Neural cell (in vitro differentiated cells): Measurements from ENCODE around the gene NUFIP1. TPM values are rescaled to one million over a fixed set of nuclear protein-coding genes. Genes with fewer than 3 reads are reported as not detected.

ENCODE experiments used
- H2AFZ ChIP-seq: fragments of 200-600, 300-800 bp; sonication (generic), shearing (Covaris generic); 2 replicates; pipeline ENCODE4 v1.6.0; 2014; ENCODE audit warnings: low read depth, mild to moderate bottlenecking, antibody characterized with exemption, low read length, moderate library complexity
- H3F3A ChIP-seq: fragments of 200-600 bp; shearing (Covaris generic); 2 replicates; pipeline ENCODE4 v1.6.1; 2016; ENCODE audit warnings: mild to moderate bottlenecking, moderate library complexity, mixed read lengths, antibody characterized with exemption, low read length; ENCODE audit not compliant: insufficient read depth, poor library complexity, severe bottlenecking
- H3K27ac ChIP-seq: fragments of 200-600, 300-800 bp; sonication (generic), shearing (Covaris generic); 2 replicates; pipeline ENCODE4 v1.5.1; 2014; ENCODE audit warnings: mild to moderate bottlenecking, low read length, moderate library complexity
- H3K27me3 ChIP-seq: fragments of 300-800, 200-600 bp; sonication (generic), shearing (Covaris generic); 2 replicates; pipeline ENCODE4 v1.6.0; 2014; ENCODE audit warnings: mild to moderate bottlenecking, low read depth, low read length, moderate library complexity; ENCODE audit not compliant: insufficient read depth
- H3K36me3 ChIP-seq: fragments of 300-800, 200-600 bp; sonication (generic), shearing (Covaris generic); 2 replicates; pipeline ENCODE4 v1.5.1; 2014; ENCODE audit warnings: mild to moderate bottlenecking, antibody characterized with exemption, low read length, moderate library complexity; ENCODE audit not compliant: insufficient read depth
- H3K4me2 ChIP-seq: fragments of 300-800, 200-600 bp; sonication (generic), shearing (Covaris generic); 2 replicates; pipeline ENCODE4 v1.6.0; 2014; ENCODE audit warnings: mild to moderate bottlenecking, low read length
- H3K4me3 ChIP-seq: fragments of 300-800, 200-600 bp; sonication (generic), shearing (Covaris generic); 2 replicates; pipeline ENCODE4 v1.5.1; 2014; ENCODE audit warnings: mild to moderate bottlenecking, low read length, moderate library complexity
- H3K79me2 ChIP-seq: fragments of 200-600 bp; shearing (Covaris generic); replicated peaks from 2 replicates; pipeline ENCODE4 v1.6.0; 2014; ENCODE audit warnings: mild to moderate bottlenecking, low read length, moderate library complexity; ENCODE audit not compliant: insufficient read depth
- H3K9ac ChIP-seq: fragments of 300-800, 200-600 bp; sonication (generic), shearing (Covaris generic); 2 replicates; pipeline ENCODE4 v1.6.1; 2016; ENCODE audit warnings: mild to moderate bottlenecking, low read length, mixed read lengths
- H3K9me2 ChIP-seq: fragments of 200-600 bp; shearing (Covaris generic); 2 replicates; pipeline ENCODE4 v1.6.1; 2016; ENCODE audit warnings: mild to moderate bottlenecking, low read length, mixed read lengths; ENCODE audit not compliant: insufficient read depth
- H3K9me3 ChIP-seq: fragments of 200-600, 300-800 bp; sonication (generic), shearing (Covaris generic); 2 replicates; pipeline ENCODE4 v1.6.1; 2016; ENCODE audit warnings: mild to moderate bottlenecking, mixed run types, low read length, moderate library complexity, mixed read lengths
- H4K20me1 ChIP-seq: fragments of 200-600 bp; shearing (Covaris generic); 2 replicates; pipeline ENCODE4 v1.6.1; 2016; ENCODE audit warnings: mild to moderate bottlenecking, mixed run types; ENCODE audit not compliant: insufficient read depth
- EP300 ChIP-seq: fragments of 450-650 bp; conservative IDR thresholded peaks from 2 replicates; pipeline ENCODE4 v1.6.1; 2014; ENCODE audit warnings: antibody characterized with exemption, mild to moderate bottlenecking, moderate library complexity; ENCODE audit not compliant: poor library complexity, severe bottlenecking
- EZH2 ChIP-seq: fragments of 200-600, 300-800 bp; shearing (Covaris generic), sonication (generic); IDR thresholded peaks from 2 replicates; pipeline ENCODE4 v1.6.1; 2014; ENCODE audit warnings: antibody characterized with exemption, low read length, borderline replicate concordance, mild to moderate bottlenecking; ENCODE audit not compliant: insufficient read depth, poor library complexity, severe bottlenecking
- MXI1 ChIP-seq: fragments of 450-650 bp; conservative IDR thresholded peaks from 2 replicates; pipeline ENCODE4 v1.6.1; 2014; ENCODE audit warnings: antibody characterized with exemption, mild to moderate bottlenecking; ENCODE audit not compliant: poor library complexity, severe bottlenecking
- POLR2AphosphoS5 ChIP-seq: IDR thresholded peaks from 2 replicates; pipeline ENCODE4 v1.6.1; 2012
- RAD21 ChIP-seq: fragments of 450-650 bp; conservative IDR thresholded peaks from 2 replicates; pipeline ENCODE4 v1.6.1; 2014; ENCODE audit warnings: antibody characterized with exemption, mild to moderate bottlenecking, moderate library complexity
- SMC3 ChIP-seq: fragments of 450-650 bp; conservative IDR thresholded peaks from 2 replicates; pipeline ENCODE4 v1.6.1; 2014; ENCODE audit warnings: antibody characterized with exemption, mild to moderate bottlenecking, moderate library complexity; ENCODE audit not compliant: poor library complexity
- TAF1 ChIP-seq: IDR thresholded peaks from 2 replicates; pipeline ENCODE4 v1.6.1; 2012; ENCODE audit warnings: low read depth
- polyA plus RNA-seq: library from polyadenylated mRNA; depleted of rRNA; stranded (reverse); fragments of >200 nt; gene quantifications from 2 replicates; pipeline ENCODE4 v1.2.3, GENCODE V29; 2014
- TF ChIP-seq, protein P1 (sequence below): fragments of 450-650 bp; IDR thresholded peaks from 2 replicates; pipeline ENCODE4 v1.5.1; 2014; ENCODE audit warnings: antibody characterized with exemption, mild to moderate bottlenecking, moderate library complexity; ENCODE audit not compliant: poor library complexity, severe bottlenecking
- TF ChIP-seq, protein P2 (sequence below): IDR thresholded peaks from 2 replicates; pipeline ENCODE4 v1.6.1; 2012; ENCODE audit warnings: borderline replicate concordance

NUFIP1 gene
- polyA plus RNA-seq, 1 donor from 2014 or later, result 11.0 TPM

DNA sequence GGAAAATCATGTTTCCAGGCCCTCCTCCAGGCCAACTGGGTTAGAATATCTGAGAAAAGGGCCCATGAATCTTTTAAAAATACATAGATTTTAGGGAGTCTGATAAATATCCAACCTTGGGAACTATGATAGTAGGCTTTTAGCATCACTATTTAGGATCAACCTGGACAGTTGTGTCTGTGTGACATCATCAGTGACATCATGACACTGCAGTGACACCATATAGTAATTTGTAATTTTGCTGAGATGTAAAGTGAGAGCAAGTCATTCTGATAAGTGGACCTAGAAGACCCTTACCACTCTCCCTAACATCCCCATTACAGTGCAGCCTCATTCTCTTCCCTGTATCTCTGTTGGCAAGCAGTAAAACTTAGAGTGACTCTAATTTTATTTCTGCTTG lies 14.1 kb upstream of the NUFIP1 start:
- Histone ChIP-seq H3K4me3 (no peak overlapping the region), H3K36me3 (no peaks in the 10 kb centered on the region), H3K27ac (no peak overlapping the region), H3K4me2 (no peak overlapping the region), H3K79me2 (no peaks in the 10 kb centered on the region), H3K9me2 (no peaks in the 10 kb centered on the region), H3K9ac (no peak overlapping the region), H3F3A (no peaks in the 10 kb centered on the region), H4K20me1 (no peaks in the 10 kb centered on the region), H3K27me3 (no peaks in the 10 kb centered on the region), H2AFZ (no peak overlapping the region), H3K9me3 (no peaks in the 10 kb centered on the region)
- TF ChIP-seq MXI1, result no peak
- TF ChIP-seq, protein P1, sequence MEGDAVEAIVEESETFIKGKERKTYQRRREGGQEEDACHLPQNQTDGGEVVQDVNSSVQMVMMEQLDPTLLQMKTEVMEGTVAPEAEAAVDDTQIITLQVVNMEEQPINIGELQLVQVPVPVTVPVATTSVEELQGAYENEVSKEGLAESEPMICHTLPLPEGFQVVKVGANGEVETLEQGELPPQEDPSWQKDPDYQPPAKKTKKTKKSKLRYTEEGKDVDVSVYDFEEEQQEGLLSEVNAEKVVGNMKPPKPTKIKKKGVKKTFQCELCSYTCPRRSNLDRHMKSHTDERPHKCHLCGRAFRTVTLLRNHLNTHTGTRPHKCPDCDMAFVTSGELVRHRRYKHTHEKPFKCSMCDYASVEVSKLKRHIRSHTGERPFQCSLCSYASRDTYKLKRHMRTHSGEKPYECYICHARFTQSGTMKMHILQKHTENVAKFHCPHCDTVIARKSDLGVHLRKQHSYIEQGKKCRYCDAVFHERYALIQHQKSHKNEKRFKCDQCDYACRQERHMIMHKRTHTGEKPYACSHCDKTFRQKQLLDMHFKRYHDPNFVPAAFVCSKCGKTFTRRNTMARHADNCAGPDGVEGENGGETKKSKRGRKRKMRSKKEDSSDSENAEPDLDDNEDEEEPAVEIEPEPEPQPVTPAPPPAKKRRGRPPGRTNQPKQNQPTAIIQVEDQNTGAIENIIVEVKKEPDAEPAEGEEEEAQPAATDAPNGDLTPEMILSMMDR, result no peak
- TF ChIP-seq SMC3, result no peak
- TF ChIP-seq EZH2, result no peak
- TF ChIP-seq EP300, result no peak
- TF ChIP-seq, protein P2, sequence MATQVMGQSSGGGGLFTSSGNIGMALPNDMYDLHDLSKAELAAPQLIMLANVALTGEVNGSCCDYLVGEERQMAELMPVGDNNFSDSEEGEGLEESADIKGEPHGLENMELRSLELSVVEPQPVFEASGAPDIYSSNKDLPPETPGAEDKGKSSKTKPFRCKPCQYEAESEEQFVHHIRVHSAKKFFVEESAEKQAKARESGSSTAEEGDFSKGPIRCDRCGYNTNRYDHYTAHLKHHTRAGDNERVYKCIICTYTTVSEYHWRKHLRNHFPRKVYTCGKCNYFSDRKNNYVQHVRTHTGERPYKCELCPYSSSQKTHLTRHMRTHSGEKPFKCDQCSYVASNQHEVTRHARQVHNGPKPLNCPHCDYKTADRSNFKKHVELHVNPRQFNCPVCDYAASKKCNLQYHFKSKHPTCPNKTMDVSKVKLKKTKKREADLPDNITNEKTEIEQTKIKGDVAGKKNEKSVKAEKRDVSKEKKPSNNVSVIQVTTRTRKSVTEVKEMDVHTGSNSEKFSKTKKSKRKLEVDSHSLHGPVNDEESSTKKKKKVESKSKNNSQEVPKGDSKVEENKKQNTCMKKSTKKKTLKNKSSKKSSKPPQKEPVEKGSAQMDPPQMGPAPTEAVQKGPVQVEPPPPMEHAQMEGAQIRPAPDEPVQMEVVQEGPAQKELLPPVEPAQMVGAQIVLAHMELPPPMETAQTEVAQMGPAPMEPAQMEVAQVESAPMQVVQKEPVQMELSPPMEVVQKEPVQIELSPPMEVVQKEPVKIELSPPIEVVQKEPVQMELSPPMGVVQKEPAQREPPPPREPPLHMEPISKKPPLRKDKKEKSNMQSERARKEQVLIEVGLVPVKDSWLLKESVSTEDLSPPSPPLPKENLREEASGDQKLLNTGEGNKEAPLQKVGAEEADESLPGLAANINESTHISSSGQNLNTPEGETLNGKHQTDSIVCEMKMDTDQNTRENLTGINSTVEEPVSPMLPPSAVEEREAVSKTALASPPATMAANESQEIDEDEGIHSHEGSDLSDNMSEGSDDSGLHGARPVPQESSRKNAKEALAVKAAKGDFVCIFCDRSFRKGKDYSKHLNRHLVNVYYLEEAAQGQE, result no peak

DNA sequence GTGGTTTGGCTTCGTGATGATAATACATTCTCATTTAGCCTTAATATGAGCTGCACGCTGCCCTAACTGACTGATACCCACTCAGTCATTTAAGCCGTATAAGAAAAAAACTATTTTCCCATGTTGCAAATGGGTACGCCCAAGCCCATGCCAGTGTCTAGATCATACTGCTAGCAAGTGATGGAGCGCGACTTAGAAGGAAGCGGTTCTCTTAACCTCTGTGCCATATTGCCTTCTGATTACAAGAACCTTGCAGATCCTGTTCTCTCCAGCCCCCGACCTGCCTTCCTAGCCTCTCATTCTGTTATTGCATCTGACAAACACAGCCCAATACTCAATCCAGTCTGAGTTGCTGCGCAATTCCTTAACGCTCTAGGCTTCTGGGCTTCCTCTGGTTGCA lies 670 bp upstream of the NUFIP1 start:
- Histone ChIP-seq H3K9me3 (no peaks in the 10 kb centered on the region), H4K20me1 (no peaks in the 10 kb centered on the region), H3K9me2 (no peaks in the 10 kb centered on the region), H3K4me2 (peak overlapping the region; percentile 85), H3K4me3 (peak overlapping the region; percentile 100), H3K27ac (peak overlapping the region; percentile 91), H3F3A (no peaks in the 10 kb centered on the region), H3K79me2 (peaks cover 54% of the 10 kb centered on the region), H3K36me3 (no peaks in the 10 kb centered on the region), H3K27me3 (no peaks in the 10 kb centered on the region), H3K9ac (peak overlapping the region; percentile 94), H2AFZ (peak overlapping the region; percentile 97)
- TF ChIP-seq RAD21, result no peak

DNA sequence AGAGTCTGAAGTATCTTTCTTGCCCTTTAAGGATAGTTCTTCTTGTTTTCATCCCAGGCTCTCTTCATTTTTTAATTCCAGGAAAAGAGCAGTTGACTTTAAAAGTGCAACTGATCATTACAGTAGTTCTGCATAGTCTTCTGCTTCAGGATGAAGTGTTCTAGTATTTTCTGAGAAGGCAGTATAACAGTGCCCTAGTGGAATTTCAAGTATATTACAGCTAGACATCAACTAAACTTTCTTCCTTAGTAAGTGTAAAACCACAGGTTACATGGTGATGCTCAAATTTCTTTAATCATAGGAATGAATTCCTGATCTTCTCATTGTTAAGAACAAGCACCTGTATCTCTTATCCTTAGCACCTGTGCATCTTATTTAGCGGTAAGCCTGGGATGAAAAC lies 10.9 kb downstream of the NUFIP1 start:
- H3K36me3 ChIP-seq, result no peaks in the 10 kb centered on the region
- no peak overlapping the region for H3K9ac ChIP-seq
- no peak overlapping the region for H3K4me3 ChIP-seq
- TF ChIP-seq POLR2AphosphoS5 (no peak), EP300 (no peak), RAD21 (no peak), EZH2 (no peak), MXI1 (no peak), SMC3 (no peak), TAF1 (no peak)
- TF ChIP-seq, protein P1, result no peak
- TF ChIP-seq, protein P2, result no peak
- H4K20me1 ChIP-seq, result no peaks in the 10 kb centered on the region
- H3K27ac ChIP-seq, result no peak overlapping the region
- no peaks in the 10 kb centered on the region for H3F3A ChIP-seq
- no peaks in the 10 kb centered on the region for H3K27me3 ChIP-seq
- H3K79me2 ChIP-seq, result no peaks in the 10 kb centered on the region
- H3K9me3 ChIP-seq, result no peaks in the 10 kb centered on the region
- H3K9me2 ChIP-seq, result no peaks in the 10 kb centered on the region
- H2AFZ ChIP-seq, result no peak overlapping the region
- no peak overlapping the region for H3K4me2 ChIP-seq
